HG03520 (cell line): ENCODE results near the gene TARBP2.
A peak's percentile ranks its signal among the peaks of the same experiment; 100 is the strongest.

Source experiments
- ATAC-seq: cut with Tn5 transposase; IDR thresholded peaks from one replicate; pipeline ENCODE4 v1.9.1; 2021; ENCODE audit warnings: mild to moderate bottlenecking, moderate library complexity; ENCODE audit not compliant: unreplicated experiment

The TARBP2 gene

GRCh38 chr12:53493610-53494391, 7.3 kb upstream of the TARBP2 start:
- no peak for ATAC-seq

DNA sequence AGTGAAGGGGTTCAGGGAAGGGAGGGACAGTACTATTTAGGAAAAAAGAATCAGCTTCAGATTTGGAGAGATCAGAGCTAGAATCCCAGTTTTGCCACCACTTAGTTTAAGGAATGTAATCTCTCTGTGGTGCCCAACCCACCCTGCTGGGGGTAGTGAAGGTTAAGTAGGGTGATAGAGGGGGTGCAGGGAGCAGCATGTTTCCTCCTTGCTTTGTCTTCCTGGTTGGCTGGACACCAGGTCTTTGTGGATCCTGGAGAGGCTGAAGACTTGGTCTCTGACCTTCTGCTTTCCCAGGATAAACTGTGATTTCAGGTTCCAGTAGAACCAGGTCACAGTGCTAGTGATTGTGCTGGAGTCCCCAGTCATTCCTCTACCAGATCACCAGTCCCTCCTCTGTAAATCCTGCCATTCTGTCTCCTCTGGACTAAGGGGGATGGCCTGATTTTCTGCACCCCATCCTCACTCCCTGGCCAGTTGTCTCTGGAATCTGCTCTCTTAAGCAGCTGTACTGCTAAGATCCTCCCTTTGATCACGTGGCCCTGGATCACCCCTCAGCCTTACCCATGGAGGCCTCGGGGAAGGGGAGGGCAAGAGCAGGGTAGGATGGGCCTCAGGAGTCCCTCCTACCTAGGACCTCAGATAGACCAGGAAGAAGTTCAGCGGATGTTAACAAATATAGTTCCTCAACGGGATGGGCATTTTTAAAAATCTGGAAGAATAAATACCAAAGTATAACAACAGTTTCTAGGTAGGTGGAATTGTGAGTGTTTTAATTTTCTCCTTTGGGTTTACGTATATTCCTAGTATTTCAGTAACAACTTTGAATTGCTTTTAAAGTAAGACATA, 5.0 kb upstream of the TARBP2 start:
- no peak for ATAC-seq

DNA sequence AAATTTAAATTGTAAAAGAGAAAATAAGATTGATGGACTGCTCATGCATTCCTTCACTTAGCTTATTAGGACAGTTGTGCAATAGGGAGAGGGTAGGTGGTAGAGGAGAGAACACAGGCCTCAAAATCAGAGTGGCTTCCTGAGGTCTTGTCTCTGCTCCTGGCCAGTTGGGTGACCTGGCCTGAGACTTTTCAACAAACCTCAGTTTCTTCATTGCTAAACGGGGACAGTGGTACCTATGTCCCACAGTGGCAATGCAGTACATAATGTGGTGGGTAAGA, 4.4 kb upstream of the TARBP2 start:
- no peak for ATAC-seq

DNA sequence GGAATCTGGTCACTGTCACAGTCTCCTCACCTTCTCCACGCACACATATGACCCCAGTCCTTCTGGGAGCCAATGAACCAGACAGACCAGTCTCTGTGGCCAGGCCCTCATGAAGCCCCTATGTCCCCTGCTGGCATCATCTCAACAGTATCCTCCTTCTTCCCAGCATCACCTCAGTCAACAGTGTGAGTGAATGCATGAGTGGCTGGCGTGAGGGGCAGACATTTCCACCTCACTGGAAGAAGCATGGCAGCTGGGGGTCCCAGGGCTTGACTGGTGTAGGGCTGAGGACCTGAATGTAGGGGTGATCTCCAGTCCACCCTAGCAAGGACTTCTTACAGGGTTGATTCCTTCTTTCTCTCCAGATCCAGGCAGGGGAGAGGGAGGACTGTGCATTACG, 3.6 kb upstream of the TARBP2 start:
- ATAC-seq = no peak

DNA sequence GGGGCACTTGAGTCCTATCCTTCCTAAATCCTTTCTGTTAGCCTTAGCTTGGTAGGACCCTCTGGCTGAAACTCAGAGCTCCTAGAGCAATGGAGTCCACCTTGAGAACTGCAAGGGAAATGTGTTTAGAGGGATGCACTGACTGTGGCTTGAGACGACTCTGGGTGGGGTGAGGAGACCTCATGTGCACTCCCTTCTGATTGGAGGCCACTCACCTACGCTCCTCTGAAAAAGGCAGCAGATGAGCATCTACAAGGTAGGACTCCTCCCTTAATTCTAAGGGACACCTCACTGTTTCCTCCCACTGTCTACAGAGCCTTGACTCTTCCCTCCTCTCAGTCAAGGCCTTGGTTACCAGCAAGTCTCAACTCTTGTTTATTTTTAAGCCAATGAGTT, 2.9 kb upstream of the TARBP2 start:
- no peak for ATAC-seq

- ATAC-seq = no peak
These were observed 1.6 kb upstream of the TARBP2 start, which contains the start of gene MAP3K12 for GRCh38 chr12:53499266-53500141. TSS of gene MAP3K12 (minus strand) at chr12:53499458. CDS start at chr12:53487391, 12,067 bp downstream.

DNA sequence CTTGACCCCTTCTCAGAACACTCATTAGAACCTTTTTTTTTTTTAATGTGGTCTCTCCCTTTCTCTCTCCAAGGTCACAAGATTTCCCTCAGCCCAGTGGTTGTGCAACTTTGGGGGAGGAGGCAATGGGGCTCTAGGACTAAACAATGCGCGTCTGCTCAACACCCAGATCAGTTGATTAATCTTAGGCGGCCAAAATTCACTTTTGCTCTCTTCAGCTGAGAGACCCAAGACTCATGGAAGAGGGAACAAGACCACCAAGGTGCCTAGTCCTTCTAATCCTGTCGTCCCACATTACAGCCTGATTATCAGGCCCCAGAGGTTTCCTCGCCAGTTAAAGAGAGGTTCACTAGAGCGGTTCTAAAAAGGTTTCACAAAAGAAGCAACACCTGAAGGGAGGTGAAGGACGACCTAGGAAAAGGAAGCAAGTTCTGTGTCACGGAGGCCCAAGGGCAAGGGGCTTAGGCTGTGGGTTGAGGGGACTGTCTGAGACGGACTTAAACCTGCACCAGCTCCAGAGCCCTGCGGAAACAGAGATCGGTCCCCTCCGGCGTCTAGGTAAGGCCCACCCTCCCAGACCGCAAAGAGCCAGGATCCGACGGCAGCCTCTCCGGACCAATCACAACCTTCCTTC, 824 bp upstream of the TARBP2 start:
- ATAC-seq = no peak

DNA sequence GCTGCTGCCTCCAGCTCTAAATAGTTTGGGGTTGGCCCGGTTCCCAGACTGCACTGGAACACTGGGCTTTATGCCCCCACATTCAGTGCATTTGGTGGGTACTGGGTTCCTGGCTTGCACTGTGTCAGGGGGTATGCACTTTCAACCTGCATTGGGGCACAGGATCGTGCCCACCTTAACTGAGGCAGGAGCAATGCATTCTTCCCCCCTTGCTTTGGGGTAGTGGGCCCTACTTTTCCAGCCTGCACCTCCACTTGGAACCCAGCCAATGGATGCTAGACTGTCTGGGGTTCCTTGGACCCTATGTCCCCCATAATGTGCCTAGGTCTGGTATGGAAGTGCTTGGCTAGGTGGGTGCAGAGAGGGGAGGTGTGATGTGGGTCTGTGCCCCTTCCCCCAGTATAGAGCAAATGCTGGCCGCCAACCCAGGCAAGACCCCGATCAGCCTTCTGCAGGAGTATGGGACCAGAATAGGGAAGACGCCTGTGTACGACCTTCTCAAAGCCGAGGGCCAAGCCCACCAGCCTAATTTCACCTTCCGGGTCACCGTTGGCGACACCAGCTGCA, 615 bp downstream of the TARBP2 start:
- ATAC-seq = no peak

- no peak for ATAC-seq
These were observed 1.2 kb downstream of the TARBP2 start for GRCh38 chr12:53502331-53502730.

GRCh38 chr12:53502983-53503728, 2.1 kb downstream of the TARBP2 start:
- no peak for ATAC-seq

DNA sequence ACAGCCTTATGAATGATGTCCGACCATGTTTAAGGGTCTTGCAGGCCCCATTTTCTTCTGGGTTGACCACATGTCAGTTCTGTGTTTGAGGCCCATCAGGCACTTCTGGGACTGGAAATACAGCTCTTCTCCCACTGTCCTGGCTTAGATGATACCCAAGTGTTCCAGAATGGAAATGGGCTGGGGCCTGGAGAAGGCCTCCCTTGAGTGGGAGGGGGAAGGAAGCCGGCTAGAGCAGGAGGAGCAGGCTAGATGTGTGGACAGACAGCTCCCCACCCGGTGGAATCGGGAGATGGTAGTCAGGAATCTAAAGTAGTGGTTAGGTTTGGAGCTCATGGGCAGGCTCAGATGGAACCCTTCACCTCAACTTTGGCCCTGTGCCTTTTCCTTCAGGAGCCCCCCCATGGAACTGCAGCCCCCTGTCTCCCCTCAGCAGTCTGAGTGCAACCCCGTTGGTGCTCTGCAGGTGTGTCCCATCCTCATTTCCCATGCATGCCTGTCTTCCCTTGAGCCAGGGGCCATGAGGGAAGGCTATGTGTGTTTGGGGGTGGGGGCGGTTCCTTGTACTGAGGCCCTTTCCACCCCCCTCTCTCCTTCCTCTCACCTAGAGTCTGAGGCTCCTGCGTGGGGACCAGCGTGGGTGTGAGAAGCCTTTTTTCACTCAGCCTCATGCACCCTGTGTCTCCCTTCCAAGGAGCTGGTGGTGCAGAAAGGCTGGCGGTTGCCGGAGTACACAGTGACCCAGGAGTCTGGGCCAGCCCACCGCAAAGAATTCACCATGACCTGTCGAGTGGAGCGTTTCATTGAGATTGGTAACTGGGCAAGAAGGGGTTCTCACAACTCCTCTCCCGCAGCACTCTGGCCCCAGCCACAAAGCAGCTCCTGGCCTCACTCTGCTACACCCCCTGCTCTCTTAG, 3.2 kb downstream of the TARBP2 start:
- no peak for ATAC-seq

DNA sequence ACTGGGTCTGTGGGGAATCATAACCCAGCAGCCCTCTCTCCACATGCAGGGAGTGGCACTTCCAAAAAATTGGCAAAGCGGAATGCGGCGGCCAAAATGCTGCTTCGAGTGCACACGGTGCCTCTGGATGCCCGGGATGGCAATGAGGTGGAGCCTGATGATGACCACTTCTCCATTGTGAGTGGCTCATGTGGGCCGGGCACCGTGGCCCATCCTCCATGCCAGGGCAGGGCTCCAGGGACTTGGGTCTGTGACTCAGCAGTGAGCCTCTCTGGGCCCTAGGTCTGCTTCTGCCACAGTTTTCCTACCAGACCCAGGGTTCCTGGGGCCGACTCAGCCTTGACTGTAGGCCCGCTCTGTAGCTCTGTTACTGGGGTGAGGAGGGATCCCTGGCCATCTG, 4.0 kb downstream of the TARBP2 start:
- ATAC-seq = no peak

- ATAC-seq = no peak
These were observed 4.7 kb downstream of the TARBP2 start for GRCh38 chr12:53505555-53506449.

DNA sequence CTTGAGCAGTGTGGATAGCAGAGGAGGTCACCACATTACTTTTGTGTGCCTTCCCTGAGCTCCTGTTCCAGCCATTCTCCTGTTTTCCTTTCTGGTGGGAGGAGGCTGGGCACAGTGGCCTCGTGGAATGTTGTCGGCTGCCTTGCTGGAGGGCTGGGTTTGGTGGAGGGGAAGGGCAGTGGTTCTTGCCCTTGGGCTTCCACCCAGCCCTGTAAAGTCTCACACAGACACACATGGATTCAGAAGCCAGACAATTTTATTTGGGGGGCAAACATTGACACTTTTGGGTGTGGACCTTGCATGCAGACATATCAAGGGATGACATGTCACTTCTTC, 5.3 kb downstream of the TARBP2 start:
- ATAC-seq = no peak

GRCh38 chr12:53506881-53507602, 6.0 kb downstream of the TARBP2 start, which contains the start of gene NPFF:
TSS of gene NPFF (minus strand) at chr12:53507484. CDS start at chr12:53507474, 10 bp downstream.
- no peak for ATAC-seq

DNA sequence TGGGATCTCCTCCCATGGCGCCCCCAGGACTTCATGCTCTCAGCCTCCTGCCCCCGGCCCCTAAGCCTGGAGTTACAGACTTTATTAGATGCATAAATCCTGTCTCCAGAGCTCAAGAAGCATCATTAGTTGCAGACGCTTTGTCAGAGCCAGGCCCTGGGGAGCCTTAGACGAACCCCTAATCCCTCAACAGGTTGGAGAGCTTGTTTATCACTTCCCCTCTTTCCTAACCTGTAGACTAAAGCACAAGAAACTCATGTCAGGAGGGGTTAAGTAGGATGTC, 6.5 kb downstream of the TARBP2 start:
- no peak for ATAC-seq

DNA sequence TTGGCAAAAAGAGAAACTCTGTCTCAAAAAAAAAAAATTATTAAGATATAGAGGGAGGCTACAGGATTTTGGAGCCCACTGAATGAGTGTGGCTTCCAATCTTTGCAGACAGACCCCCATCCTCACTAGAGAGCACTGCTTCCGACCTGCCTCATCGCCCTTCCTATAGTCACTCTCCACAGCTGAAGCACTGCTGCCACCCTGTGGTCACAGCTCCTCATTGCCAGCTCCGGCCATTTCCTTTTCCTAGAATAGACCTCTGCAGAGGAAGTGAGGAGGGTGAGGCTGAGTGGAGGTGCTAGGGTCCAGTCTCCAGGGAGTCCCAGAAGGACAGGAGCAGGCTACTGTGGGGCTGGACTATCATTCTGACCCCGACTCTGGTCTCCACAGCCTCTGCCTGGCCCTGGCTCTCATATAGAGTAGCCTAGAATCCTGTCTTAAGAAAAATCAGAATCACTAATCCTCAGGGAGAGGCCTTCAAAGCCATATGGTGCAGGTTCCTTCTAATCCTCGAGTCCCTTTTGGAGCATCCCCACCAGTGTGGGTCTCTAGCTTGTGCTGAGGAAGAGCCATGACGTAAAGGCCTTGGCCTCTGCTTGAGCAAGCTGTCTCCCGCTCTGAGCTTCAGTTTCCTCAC, 7.6 kb downstream of the TARBP2 start:
- ATAC-seq = peak; percentile 81
